K562 treated with DMSO at 1 percent for 12 hours (cell line): ENCODE data around the gene PLEKHG2. TPM values are rescaled to one million over a fixed set of nuclear protein-coding genes. Genes with fewer than 3 reads are reported as not detected.

Experiments used
- total RNA-seq: library from RNA; unstranded; fragments of 300-600 nt; gene quantifications from 2 replicates; pipeline ENCODE4 v1.2.3, GENCODE V29; 2022; ENCODE audit not compliant: insufficient read depth

The PLEKHG2 gene, protein sequence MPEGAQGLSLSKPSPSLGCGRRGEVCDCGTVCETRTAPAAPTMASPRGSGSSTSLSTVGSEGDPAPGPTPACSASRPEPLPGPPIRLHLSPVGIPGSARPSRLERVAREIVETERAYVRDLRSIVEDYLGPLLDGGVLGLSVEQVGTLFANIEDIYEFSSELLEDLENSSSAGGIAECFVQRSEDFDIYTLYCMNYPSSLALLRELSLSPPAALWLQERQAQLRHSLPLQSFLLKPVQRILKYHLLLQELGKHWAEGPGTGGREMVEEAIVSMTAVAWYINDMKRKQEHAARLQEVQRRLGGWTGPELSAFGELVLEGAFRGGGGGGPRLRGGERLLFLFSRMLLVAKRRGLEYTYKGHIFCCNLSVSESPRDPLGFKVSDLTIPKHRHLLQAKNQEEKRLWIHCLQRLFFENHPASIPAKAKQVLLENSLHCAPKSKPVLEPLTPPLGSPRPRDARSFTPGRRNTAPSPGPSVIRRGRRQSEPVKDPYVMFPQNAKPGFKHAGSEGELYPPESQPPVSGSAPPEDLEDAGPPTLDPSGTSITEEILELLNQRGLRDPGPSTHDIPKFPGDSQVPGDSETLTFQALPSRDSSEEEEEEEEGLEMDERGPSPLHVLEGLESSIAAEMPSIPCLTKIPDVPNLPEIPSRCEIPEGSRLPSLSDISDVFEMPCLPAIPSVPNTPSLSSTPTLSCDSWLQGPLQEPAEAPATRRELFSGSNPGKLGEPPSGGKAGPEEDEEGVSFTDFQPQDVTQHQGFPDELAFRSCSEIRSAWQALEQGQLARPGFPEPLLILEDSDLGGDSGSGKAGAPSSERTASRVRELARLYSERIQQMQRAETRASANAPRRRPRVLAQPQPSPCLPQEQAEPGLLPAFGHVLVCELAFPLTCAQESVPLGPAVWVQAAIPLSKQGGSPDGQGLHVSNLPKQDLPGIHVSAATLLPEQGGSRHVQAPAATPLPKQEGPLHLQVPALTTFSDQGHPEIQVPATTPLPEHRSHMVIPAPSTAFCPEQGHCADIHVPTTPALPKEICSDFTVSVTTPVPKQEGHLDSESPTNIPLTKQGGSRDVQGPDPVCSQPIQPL (N-terminal part only)
- 3.2 and 10.9 TPM in 2 replicates for total RNA-seq

DNA sequence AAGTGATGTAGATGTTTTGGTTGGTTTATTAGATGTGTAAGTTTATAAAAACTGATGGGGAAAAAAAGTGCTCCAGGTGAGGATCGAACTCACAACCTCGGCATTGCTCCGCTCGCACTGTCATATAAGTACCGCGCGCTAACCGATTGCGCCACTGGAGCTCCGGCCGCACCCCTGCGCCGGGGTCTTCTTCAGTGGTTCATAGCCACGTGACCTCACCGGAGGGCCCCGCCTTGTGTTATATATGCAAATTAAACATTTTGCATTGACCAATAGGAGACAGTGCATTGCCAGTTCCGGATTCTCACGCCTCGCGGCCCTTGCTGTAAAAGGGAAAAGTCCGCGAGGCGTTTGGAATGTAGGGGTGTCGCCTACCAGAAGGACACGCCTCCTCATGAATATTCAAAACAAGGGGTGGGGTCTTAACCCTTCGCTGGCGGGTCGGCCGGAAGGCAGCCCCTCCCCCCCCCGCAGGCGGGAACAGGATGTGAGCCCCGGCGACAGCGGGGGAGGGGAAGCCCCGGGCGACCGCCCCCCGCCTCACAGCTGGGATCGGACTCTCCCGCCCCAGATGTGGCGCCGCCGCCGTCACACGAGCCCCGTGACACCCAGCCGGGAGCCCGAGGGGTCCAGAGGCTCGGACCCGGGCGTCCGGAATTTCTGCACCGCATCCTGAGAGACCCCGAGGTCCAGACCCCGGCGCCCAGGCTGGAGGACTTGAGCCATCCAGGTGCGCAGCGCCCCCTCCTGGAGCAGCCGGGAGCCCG lies at the start of gene PLEKHG2:
PLEKHG2 (plus strand) TSS at position 570 of the 767 bp plus-strand sequence. CDS start 1,418 bp downstream, outside the sequence.

DNA sequence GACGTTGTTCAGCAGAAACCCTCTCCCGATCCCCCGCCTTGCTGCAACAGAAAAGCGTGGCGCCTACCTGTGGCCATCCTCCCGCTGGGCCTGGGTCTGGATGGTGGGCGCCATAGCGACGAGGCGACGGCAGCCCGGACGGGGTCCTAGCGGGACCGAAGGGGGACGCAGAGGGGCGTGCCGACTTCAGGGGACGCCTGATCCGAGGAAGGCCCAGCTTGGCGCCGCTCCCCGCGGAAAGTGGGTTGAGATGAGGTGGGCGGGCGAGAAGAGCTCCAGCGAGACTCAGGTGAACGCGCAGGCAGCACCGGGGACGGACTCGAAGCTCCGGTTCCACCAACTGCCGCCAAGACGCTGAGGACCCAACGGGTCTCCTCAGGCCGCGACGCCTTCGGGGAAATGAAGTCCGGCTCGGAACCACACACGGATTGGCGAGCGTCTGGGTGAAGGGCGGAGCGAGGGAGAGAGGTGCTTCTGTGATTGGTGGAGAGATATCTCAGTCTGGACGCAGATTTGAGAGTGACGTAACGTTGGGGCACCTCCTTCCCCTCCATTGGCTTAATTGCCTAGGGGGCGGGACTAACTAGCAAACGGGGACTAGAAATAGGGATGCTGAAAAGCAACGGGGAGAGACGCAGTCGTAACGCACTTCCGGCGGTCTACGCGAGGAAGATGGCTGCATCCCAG lies 21.6 kb upstream of the PLEKHG2 start, which contains the start of the genes MED29 and PAF1:
MED29 (plus strand) TSS at position 628 of the 687 bp plus-strand sequence; CDS start at position 673, 45 bp downstream.
PAF1 (minus strand) TSS at position 356 of the 687 bp plus-strand sequence; CDS start at position 114, 242 bp downstream.

DNA sequence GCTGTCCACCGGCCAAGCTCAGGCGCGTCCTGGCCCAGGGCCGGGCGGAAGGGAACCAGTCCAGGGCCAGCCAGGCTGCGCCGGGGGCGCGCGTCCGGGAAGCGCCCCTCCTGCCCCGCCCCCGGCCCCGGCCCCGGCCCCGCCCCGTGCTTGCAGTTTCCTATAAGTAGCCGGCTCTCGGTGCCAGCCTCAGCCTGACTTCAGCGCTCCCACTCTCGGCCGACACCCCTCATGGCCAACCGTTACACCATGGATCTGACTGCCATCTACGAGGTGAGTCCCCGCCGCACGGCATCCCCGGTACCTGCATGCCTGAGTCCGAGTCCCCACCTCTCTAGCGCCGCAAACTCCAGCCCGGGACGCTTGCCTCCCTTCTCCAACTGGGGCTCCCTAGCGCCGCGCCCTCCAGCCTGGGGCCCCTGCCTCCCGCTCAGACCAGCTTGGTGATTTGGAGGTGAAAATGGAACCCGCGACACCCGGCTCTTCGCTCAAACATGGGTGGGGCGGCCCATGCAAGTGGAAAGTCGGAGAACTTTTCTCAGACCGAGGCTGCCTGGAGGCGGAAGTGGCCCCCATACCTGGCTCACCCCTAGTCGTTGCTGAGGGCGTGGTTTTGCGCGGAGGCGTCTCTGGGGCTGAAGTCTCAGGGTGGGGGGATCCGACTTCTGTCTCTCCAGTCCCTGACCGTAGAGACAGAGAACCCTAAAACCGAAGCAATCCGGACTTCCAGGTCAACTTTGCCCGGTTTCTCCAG lies 5.6 kb upstream of the PLEKHG2 start, which contains the start of gene ZFP36:
ZFP36 (plus strand) TSS at position 192 of the 754 bp plus-strand sequence; CDS start at position 250, 58 bp downstream.

DNA sequence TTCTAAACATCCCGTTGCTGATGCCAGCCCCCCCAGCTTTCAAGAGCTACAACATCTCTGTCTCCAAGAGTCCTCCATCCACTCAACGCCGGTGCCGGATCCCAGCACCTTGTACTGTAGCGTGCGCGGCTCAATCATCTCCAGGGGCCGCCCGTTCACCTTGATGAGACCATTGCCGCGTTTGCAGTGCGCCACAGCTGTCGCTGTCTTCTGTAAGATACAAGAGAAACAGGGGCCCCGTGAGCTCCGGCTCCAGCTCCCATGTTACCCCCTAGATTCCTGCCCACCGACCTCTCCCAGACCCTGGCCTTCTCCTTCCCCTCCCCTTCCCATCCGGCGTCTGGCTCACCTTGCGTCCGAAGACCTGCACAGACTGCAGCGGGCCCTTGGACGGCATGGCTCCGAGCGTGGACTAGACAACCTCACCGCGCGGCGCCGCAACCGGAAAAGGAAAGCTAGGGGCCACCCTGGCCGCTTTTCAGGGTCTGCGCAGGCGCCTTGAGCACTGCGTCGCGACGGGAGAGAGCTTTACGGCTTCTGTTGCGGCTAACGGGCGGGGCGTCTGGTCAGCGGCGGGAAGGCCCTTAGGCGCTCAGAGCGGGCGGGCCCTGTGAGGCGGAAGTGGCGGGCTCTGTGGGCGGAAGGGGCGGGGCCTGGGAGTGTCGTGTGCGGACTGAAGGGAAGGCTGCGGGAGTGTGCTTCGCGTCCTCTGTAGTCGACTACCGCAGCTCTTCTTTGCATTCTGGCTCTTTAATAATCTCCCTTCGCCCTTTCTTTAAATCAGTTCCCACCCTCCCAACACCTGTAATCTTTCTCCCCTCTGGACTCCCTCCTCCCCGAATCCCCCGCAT lies 23.3 kb downstream of the PLEKHG2 start, which contains the start of gene RPS16:
RPS16 (minus strand) TSS at position 451 of the 851 bp plus-strand sequence; CDS start at position 397, 54 bp downstream.

DNA sequence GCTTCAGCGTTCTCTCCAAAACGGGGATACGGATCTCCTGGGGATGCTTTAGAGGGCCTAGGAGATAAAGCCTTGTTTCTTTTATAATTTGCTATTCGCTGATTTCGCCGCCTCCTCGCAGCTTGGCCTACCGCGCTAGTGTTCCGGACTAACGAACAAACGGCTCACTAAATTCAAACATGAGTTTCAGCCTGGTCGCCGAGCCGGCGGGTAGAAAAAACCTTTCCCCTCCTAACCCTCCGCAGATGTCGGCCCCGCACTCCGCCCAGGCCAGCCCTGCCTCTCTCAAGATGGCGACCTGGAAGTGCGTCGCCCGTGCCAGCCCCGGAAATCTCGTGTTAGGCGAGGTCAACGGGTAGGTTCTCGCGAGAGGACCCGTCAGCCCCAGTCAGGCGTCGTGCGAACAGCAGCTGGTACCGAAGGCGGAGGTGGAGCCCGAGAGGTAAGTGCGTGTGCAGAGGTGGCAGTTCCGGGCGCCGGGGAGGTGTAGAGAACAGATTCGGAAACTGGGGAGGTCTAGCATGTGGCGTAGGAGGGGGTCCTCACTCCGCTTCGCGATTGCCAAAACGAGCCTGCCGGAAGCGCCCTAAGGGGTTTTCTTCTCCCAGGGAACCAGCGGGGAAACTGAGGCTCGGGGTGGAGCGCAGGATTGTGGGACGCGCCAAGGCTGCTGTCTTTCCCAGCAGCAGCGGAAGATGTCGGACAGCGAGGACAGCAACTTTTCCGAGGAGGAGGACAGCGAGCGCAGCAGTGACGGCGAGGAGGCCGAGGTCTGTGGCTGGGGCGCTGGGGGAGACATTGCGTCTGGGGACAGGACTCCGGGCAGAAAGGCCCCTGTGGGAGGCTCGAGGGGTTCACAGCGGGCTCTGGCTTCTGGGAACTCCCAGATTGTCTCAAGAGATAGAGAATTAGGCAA lies 33.0 kb downstream of the PLEKHG2 start, which contains the start of gene SUPT5H:
SUPT5H (plus strand) TSS at position 387 of the 916 bp plus-strand sequence; CDS start at position 696, 309 bp downstream.

Other genes starting within 250 kb of the PLEKHG2 start
- not detected in 2 replicates for gene NCCRP1, start 215.7 kb upstream of the PLEKHG2 start, total RNA-seq
- gene SYCN, start 208.4 kb upstream of the PLEKHG2 start, total RNA-seq: not detected in 2 replicates
- not detected in 2 replicates for gene IFNL3, start 167.7 kb upstream of the PLEKHG2 start, total RNA-seq
- not detected in 2 replicates for gene IFNL4, start 163.8 kb upstream of the PLEKHG2 start, total RNA-seq
- gene IFNL2, start 144.3 kb upstream of the PLEKHG2 start, total RNA-seq: not detected in 2 replicates
- gene IFNL1, start 116.3 kb upstream of the PLEKHG2 start, total RNA-seq: not detected in 2 replicates
- gene LRFN1, start 91.8 kb upstream of the PLEKHG2 start, total RNA-seq: 6.5 and 7.8 TPM in 2 replicates
- 80.2 and 106 TPM in 2 replicates for gene GMFG, start 76.6 kb upstream of the PLEKHG2 start, total RNA-seq
- 65.8 and 145 TPM in 2 replicates for gene SAMD4B, start 70.2 kb upstream of the PLEKHG2 start, total RNA-seq
- 36.9 and 49.1 TPM in 2 replicates for gene PAF1, start 21.6 kb upstream of the PLEKHG2 start, total RNA-seq
- 19.4 and 29.2 TPM in 2 replicates for gene MED29, start 21.3 kb upstream of the PLEKHG2 start, total RNA-seq
- gene ZFP36, start 5.8 kb upstream of the PLEKHG2 start, total RNA-seq: 14.9 and 25.6 TPM in 2 replicates
- gene RPS16, start 23.3 kb downstream of the PLEKHG2 start, total RNA-seq: 8,803 and 14,511 TPM in 2 replicates
- 87.3 and 120 TPM in 2 replicates for gene SUPT5H, start 32.9 kb downstream of the PLEKHG2 start, total RNA-seq
- gene TIMM50, start 68.2 kb downstream of the PLEKHG2 start, total RNA-seq: 103 and 120 TPM in 2 replicates
- gene DLL3, start 86.3 kb downstream of the PLEKHG2 start, total RNA-seq: 0.70 and 2.0 TPM in 2 replicates
- not detected in 2 replicates for gene SELENOV, start 102.5 kb downstream of the PLEKHG2 start, total RNA-seq
- 4.9 and 9.6 TPM in 2 replicates for gene EID2B, start 120.2 kb downstream of the PLEKHG2 start, total RNA-seq
- 19.1 and 23.0 TPM in 2 replicates for gene EID2, start 127.5 kb downstream of the PLEKHG2 start, total RNA-seq
- gene LGALS13, start 189.9 kb downstream of the PLEKHG2 start, total RNA-seq: 3.8 TPM in 1 of 2 replicates, not detected in the other
- not detected in 2 replicates for gene LGALS16, start 243.2 kb downstream of the PLEKHG2 start, total RNA-seq